GM10266 (cell line): ENCODE data around the gene IMPACT.

Experiments used
- DNase-seq: peaks from one replicate; pipeline ENCODE4 v3.0.0; 2012; ENCODE audit errors: extremely low spot score
- CTCF ChIP-seq: IDR thresholded peaks from 2 replicates; pipeline ENCODE4 v1.5.1; 2012; ENCODE audit warnings: mild to moderate bottlenecking, low read depth; ENCODE audit not compliant: control insufficient read depth, insufficient read depth; ENCODE audit errors: missing control alignments

IMPACT gene

GRCh38 chr18:24402209-24402785, 24.2 kb upstream of the IMPACT start:
- DNase-seq = no peak
- peak; percentile 18 for TF ChIP-seq CTCF

GRCh38 chr18:24403076-24403475, 23.4 kb upstream of the IMPACT start:
- TF ChIP-seq CTCF = no peak
- no peak for DNase-seq

GRCh38 chr18:24404591-24404990, 21.9 kb upstream of the IMPACT start:
- DNase-seq = no peak

GRCh38 chr18:24408496-24408895, 18.0 kb upstream of the IMPACT start:
- no peak for DNase-seq
- TF ChIP-seq CTCF = no peak

More at GRCh38 chr18:24404591-24404990, 21.9 kb upstream of the IMPACT start:
- TF ChIP-seq CTCF = no peak

GRCh38 chr18:24413148-24413547, 13.3 kb upstream of the IMPACT start:
- DNase-seq = no peak
- no peak for TF ChIP-seq CTCF

- DNase-seq = no peak
- no peak for TF ChIP-seq CTCF
These were observed 12.0 kb upstream of the IMPACT start for GRCh38 chr18:24414349-24415003.

GRCh38 chr18:24417480-24417879, 9.0 kb upstream of the IMPACT start:
- no peak for TF ChIP-seq CTCF
- no peak for DNase-seq
